ENCODE measurements around the gene MAPK12. TPM values are rescaled to one million over a fixed set of nuclear protein-coding genes. Genes with fewer than 3 reads are reported as not detected.

The MAPK12 gene
- total RNA-seq, 2 donors from 2014 or later: 46.5 to 57.0 TPM

DNA sequence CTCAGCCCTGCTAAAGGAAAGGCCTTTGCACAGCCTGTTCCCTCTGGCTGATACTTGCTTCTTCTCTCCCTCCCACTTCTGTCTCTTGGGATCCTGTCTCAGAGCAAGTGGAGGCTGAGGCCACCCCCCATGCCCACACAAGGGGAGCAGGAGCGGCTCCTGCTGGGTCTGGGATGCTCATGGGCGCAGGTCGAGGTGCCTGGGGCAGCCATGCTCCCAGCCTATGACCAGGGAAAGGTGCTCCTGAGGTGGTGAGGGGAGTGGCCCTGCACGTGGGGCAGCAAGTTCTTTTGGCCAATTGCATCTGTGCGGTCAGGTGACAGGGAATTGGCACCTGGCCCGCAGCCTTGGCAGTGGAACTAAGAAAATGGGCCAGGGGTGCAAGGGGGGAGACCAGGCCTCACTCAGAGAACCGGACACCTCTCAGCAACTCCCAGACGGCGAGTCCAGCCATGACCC is 7.2 kb upstream of the MAPK12 start:
- peaks cover 73% of the 10 kb centered on the region for H3K27me3 Mint-ChIP-seq (ENCODE audit: insufficient read depth)

DNA sequence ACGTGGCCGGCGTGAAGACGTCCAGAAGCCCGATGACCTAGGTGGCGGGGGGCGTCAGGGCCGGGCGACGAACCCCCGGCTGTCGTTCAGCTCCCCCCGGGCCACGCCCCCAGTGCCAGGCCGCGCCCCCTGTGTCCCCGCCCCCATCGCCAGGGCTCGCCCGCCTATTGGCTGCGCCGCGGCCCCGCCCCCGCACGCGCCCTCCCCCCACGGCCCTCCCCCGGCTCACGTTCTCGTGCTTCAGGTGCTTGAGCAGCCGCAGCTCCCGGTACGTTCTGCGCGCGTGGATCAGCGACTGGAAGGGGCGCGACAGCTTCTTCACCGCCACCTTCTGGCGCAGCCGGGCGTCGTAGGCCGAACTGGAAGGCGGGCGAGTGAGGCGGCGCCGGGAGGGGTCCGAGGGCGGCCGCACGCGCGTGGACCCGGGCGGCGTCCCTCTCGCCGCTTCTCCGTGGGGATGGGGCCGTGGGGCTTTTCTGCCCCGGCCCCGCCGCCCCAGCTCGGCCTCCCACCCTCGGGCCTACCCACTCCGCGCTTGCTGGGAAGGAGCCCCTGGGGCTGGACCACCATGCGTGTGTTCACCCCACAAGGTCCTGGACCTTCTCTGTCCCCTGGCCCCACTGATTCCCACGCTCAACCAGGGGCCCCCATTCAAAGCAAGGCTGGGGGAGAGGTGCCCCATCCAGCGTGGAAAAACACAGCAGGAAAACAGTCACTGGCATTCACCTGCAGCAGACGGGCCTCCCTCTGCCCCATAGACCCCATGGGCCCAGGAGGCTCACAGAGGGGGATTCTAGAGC is 6.3 kb upstream of the MAPK12 start:
- no peaks in the 10 kb centered on the region for H3K36me3 ChIP-seq (ENCODE audit: control insufficient read depth, insufficient read depth, low read length)
- H3K9ac ChIP-seq (ENCODE audit: extremely low read depth, low read length, poor library complexity, severe bottlenecking): no peak overlapping the region
- no peak overlapping the region for H3K4me3 Mint-ChIP-seq
- H3K27ac Mint-ChIP-seq: no peak overlapping the region
- DNase-seq: peak; percentile 84
- TF ChIP-seq, protein P1, sequence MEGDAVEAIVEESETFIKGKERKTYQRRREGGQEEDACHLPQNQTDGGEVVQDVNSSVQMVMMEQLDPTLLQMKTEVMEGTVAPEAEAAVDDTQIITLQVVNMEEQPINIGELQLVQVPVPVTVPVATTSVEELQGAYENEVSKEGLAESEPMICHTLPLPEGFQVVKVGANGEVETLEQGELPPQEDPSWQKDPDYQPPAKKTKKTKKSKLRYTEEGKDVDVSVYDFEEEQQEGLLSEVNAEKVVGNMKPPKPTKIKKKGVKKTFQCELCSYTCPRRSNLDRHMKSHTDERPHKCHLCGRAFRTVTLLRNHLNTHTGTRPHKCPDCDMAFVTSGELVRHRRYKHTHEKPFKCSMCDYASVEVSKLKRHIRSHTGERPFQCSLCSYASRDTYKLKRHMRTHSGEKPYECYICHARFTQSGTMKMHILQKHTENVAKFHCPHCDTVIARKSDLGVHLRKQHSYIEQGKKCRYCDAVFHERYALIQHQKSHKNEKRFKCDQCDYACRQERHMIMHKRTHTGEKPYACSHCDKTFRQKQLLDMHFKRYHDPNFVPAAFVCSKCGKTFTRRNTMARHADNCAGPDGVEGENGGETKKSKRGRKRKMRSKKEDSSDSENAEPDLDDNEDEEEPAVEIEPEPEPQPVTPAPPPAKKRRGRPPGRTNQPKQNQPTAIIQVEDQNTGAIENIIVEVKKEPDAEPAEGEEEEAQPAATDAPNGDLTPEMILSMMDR (conservative IDR thresholded peaks at IDR 0.05): peak; percentile 53
- H3K36me3 Mint-ChIP-seq (ENCODE audit: low read depth): no peaks in the 10 kb centered on the region
- H3K4me3 ChIP-seq (ENCODE audit: low read length): no peak overlapping the region
- no peaks in the 10 kb centered on the region for H3K9me3 Mint-ChIP-seq
- WGBS, 2 experiments (ENCODE audit: insufficient coverage in 1 of 2, insufficient read length in 1 of 2): 53 to 58% methylated on average over 37 to 71 of the region's 75 CpGs
- no peak overlapping the region for H3K27ac ChIP-seq (ENCODE audit: low read depth, low read length)
- peaks cover 72% of the 10 kb centered on the region for H3K27me3 Mint-ChIP-seq (ENCODE audit: insufficient read depth)
- peaks cover 44% of the 10 kb centered on the region for H3K27me3 ChIP-seq (ENCODE audit: control insufficient read depth, insufficient read depth, low read length, poor library complexity, severe bottlenecking)
- no peaks in the 10 kb centered on the region for H3K9me3 ChIP-seq (ENCODE audit: control insufficient read depth, low read length)
- peaks cover 5% of the 10 kb centered on the region for H3K4me1 ChIP-seq (ENCODE audit: control insufficient read depth, insufficient read depth, low read length)
- H3K4me1 Mint-ChIP-seq: no peaks in the 10 kb centered on the region

More for the DNA sequence above, 7.2 kb upstream of the MAPK12 start:
- Mint-ChIP-seq H3K4me3 (no peak overlapping the region), H3K27ac (no peak overlapping the region), H3K36me3 (ENCODE audit: low read depth) (no peaks in the 10 kb centered on the region), H3K9me3 (no peaks in the 10 kb centered on the region), H3K4me1 (no peaks in the 10 kb centered on the region)
- peaks cover 44% of the 10 kb centered on the region for H3K27me3 ChIP-seq (ENCODE audit: control insufficient read depth, insufficient read depth, low read length, poor library complexity, severe bottlenecking)
- no peak overlapping the region for H3K4me3 ChIP-seq (ENCODE audit: low read length)
- H3K9me3 ChIP-seq (ENCODE audit: control insufficient read depth, low read length): no peaks in the 10 kb centered on the region
- no peak for DNase-seq
- no peaks in the 10 kb centered on the region for H3K36me3 ChIP-seq (ENCODE audit: control insufficient read depth, insufficient read depth, low read length)
- H3K27ac ChIP-seq (ENCODE audit: low read depth, low read length): no peak overlapping the region
- H3K9ac ChIP-seq (ENCODE audit: extremely low read depth, low read length, poor library complexity, severe bottlenecking): no peak overlapping the region
- 90 to 91% methylated on average over 6 to 9 of the region's 9 CpGs for WGBS, 2 experiments (ENCODE audit: insufficient coverage in 1 of 2, insufficient read length in 1 of 2)
- TF ChIP-seq, protein P1 (conservative IDR thresholded peaks at IDR 0.05): no peak
- peaks cover 5% of the 10 kb centered on the region for H3K4me1 ChIP-seq (ENCODE audit: control insufficient read depth, insufficient read depth, low read length)

DNA sequence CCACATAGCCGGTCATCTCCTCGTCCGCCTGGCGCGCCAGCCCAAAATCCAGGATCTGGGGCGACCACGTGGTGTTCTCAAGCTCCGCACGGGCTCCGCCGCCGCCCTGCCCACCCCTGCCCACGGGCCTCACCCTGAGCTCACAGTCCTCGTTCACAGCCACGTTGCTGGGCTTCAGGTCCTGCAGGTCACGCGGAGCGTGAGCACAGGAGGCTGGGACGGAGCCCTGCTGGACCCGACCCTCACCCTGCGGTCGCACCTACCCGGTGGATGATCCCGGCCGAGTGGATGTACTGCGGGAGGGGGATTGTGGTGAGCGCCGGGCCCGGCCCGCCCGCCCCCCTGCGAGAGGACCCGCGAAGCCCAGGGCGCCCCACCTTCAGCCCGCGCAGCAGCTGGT is 5.5 kb upstream of the MAPK12 start:
- H3K27ac ChIP-seq (ENCODE audit: low read depth, low read length): no peak overlapping the region
- no peak overlapping the region for H3K27ac Mint-ChIP-seq
- peaks cover 71% of the 10 kb centered on the region for H3K27me3 Mint-ChIP-seq (ENCODE audit: insufficient read depth)
- WGBS, 2 experiments (ENCODE audit: insufficient coverage in 1 of 2, insufficient read length in 1 of 2): 87 to 91% methylated on average over 24 to 37 of the region's 37 CpGs
- H3K9me3 ChIP-seq (ENCODE audit: control insufficient read depth, low read length): no peaks in the 10 kb centered on the region
- no peak for DNase-seq
- H3K27me3 ChIP-seq (ENCODE audit: control insufficient read depth, insufficient read depth, low read length, poor library complexity, severe bottlenecking): peaks cover 44% of the 10 kb centered on the region
- no peak overlapping the region for H3K9ac ChIP-seq (ENCODE audit: extremely low read depth, low read length, poor library complexity, severe bottlenecking)
- no peaks in the 10 kb centered on the region for H3K36me3 ChIP-seq (ENCODE audit: control insufficient read depth, insufficient read depth, low read length)
- H3K4me1 ChIP-seq (ENCODE audit: control insufficient read depth, insufficient read depth, low read length): peaks cover 5% of the 10 kb centered on the region
- H3K4me3 Mint-ChIP-seq: no peak overlapping the region
- TF ChIP-seq, protein P1 (conservative IDR thresholded peaks at IDR 0.05): no peak
- H3K4me3 ChIP-seq (ENCODE audit: low read length): no peak overlapping the region
- no peaks in the 10 kb centered on the region for H3K36me3 Mint-ChIP-seq (ENCODE audit: low read depth)
- peaks cover 5% of the 10 kb centered on the region for H3K4me1 Mint-ChIP-seq
- H3K9me3 Mint-ChIP-seq: no peaks in the 10 kb centered on the region
